Right cardiac atrium (tissue), 5 donors: Measurements from ENCODE around the gene ZYX. TPM values are rescaled to one million over a fixed set of nuclear protein-coding genes. Genes with fewer than 3 reads are reported as not detected.

Source experiments
- ATAC-seq, 2 donors: fragments of 200-7000 bp; cut with Tn5 transposase; one replicate each; pipeline versions ENCODE4 v1.8.0 to v1.9.1; 2020; ENCODE audit warnings: moderate library complexity in 2 of 2, mild to moderate bottlenecking in 1 of 2
- DNase-seq, 3 donors: peaks; one replicate each; pipeline ENCODE4 v3.0.0-alpha.2; 2020
- H3K27ac ChIP-seq: one replicate; pipeline ENCODE4 v1.5.1; 2013; ENCODE audit warnings: mild to moderate bottlenecking, low read length, control low read depth, moderate library complexity
- H3K27me3 ChIP-seq: one replicate; pipeline ENCODE4 v1.6.1; 2013; ENCODE audit not compliant: control insufficient read depth, insufficient read depth
- H3K4me1 ChIP-seq: one replicate; pipeline ENCODE4 v1.6.1; 2013; ENCODE audit warnings: low read length; ENCODE audit not compliant: control insufficient read depth, insufficient read depth
- H3K4me3 ChIP-seq: one replicate; pipeline ENCODE4 v1.5.1; 2013; ENCODE audit warnings: low read length, control low read depth
- H3K9me3 ChIP-seq: one replicate; pipeline ENCODE4 v1.6.1; 2013; ENCODE audit warnings: low read length; ENCODE audit not compliant: control insufficient read depth
- WGBS: extraction: QIAGEN DNeasy Blood & Tissue Kit; methylation state at CpG from one replicate; pipeline ENCODE4 v1.1.7; 2013; 5-methylcytosine and 5-hydroxymethylcytosine counted together
- intact Hi-C, 4 donors: fragments of 100-400 bp; cut with DNase I; formaldehyde crosslinking; loops; one replicate each; pipeline versions ENCODE4 v1.11.0 to v1.14.0; 2022 to 2023
- polyA plus RNA-seq: library from polyadenylated mRNA; stranded (reverse); fragments of 200-250 nt; gene quantifications from one replicate; pipeline ENCODE4 v1.2.3, GENCODE V29; 2013
- total RNA-seq, 4 donors: library from RNA; stranded (reverse); fragmentation: NEBNext Ultra II Directional; extraction: Animal tissue kit (Norgen Biotek cat#: 25700); gene quantifications; one replicate each; pipeline ENCODE4 v1.2.1, GENCODE V29; 2021
- donor health status: healthy with polysubstance abuse.
- donor health status: DM: no; HTN: yes; CAD: no.
- donor health status: DM: no; HTN: no; CAD: no.
- donor health status: DM: no; HTN: yes; CAD: no; lungs with severe emphysema.
- donor health status: DM: yes; HTN: yes; CAD: no.

The ZYX gene
- total and polyA plus RNA-seq, 5 donors: 74.7 to 127 (median 86.1) TPM

GRCh38 chr7:143352531-143353002 is 28.6 kb upstream of the ZYX start:
- no peak for ATAC-seq
- Histone ChIP-seq H3K27ac (no peak overlapping the region), H3K4me1 (no peaks in the 10 kb centered on the region), H3K4me3 (no peak overlapping the region), H3K27me3 (no peaks in the 10 kb centered on the region), H3K9me3 (no peaks in the 10 kb centered on the region)
- intact Hi-C loops: no loop called here
- no peak for DNase-seq
- WGBS: 75% methylated on average over 11 of the region's 11 CpGs

- no peak for ATAC-seq
- no peak overlapping the region for H3K27ac ChIP-seq
- H3K4me3 ChIP-seq: no peak overlapping the region
- WGBS: 91% methylated on average over 8 of the region's 8 CpGs
- no peaks in the 10 kb centered on the region for H3K9me3 ChIP-seq
- no peaks in the 10 kb centered on the region for H3K27me3 ChIP-seq
- no peaks in the 10 kb centered on the region for H3K4me1 ChIP-seq
- no peak for DNase-seq
- intact Hi-C loops: no loop called here
Measured at GRCh38 chr7:143354376-143354775, 26.8 kb upstream of the ZYX start.

GRCh38 chr7:143354965-143355364 is 26.2 kb upstream of the ZYX start:
- no peaks in the 10 kb centered on the region for H3K4me1 ChIP-seq
- ATAC-seq (no peak), DNase-seq (no peak)
- H3K9me3 ChIP-seq: no peaks in the 10 kb centered on the region
- H3K27ac ChIP-seq: no peak overlapping the region
- intact Hi-C loops: no loop called here
- H3K27me3 ChIP-seq: no peaks in the 10 kb centered on the region
- WGBS: 85% methylated on average over 8 of the region's 8 CpGs
- no peak overlapping the region for H3K4me3 ChIP-seq

- WGBS: 92% methylated on average over 16 of the region's 16 CpGs
Measured at GRCh38 chr7:143355450-143356385, 25.4 kb upstream of the ZYX start.

GRCh38 chr7:143356414-143357050 is 24.6 kb upstream of the ZYX start:
- Histone ChIP-seq H3K27ac (no peak overlapping the region), H3K4me3 (no peak overlapping the region), H3K4me1 (no peaks in the 10 kb centered on the region), H3K27me3 (no peaks in the 10 kb centered on the region), H3K9me3 (no peaks in the 10 kb centered on the region)
- intact Hi-C loops: no loop called here
- DNase-seq (no peak), ATAC-seq (no peak)
- WGBS: 95% methylated on average over 13 of the region's 13 CpGs

More at GRCh38 chr7:143355450-143356385, 25.4 kb upstream of the ZYX start:
- no peak for DNase-seq
- H3K4me3 ChIP-seq: no peak overlapping the region
- H3K4me1 ChIP-seq: no peaks in the 10 kb centered on the region
- intact Hi-C loops: no loop called here
- H3K9me3 ChIP-seq: no peaks in the 10 kb centered on the region
- H3K27me3 ChIP-seq: no peaks in the 10 kb centered on the region
- ATAC-seq: no peak
- no peak overlapping the region for H3K27ac ChIP-seq

- Histone ChIP-seq H3K27me3 (no peaks in the 10 kb centered on the region), H3K9me3 (no peaks in the 10 kb centered on the region), H3K4me3 (no peak overlapping the region), H3K27ac (no peak overlapping the region), H3K4me1 (no peaks in the 10 kb centered on the region)
- 91% methylated on average over 12 of the region's 12 CpGs for WGBS
- intact Hi-C loops: no loop called here
- ATAC-seq: no peak
- no peak for DNase-seq
Measured at GRCh38 chr7:143358626-143359025, 22.5 kb upstream of the ZYX start.

- Histone ChIP-seq H3K4me3 (no peak overlapping the region), H3K9me3 (no peaks in the 10 kb centered on the region), H3K27me3 (no peaks in the 10 kb centered on the region), H3K27ac (no peak overlapping the region), H3K4me1 (no peaks in the 10 kb centered on the region)
- intact Hi-C loops: no loop called here
- WGBS: 69% methylated on average over 11 of the region's 11 CpGs
- DNase-seq: no peak
- no peak for ATAC-seq
Measured at GRCh38 chr7:143359771-143360353, 21.3 kb upstream of the ZYX start.

GRCh38 chr7:143360788-143361551 is 20.2 kb upstream of the ZYX start:
- Histone ChIP-seq H3K27ac (no peak overlapping the region), H3K4me3 (no peak overlapping the region), H3K27me3 (no peaks in the 10 kb centered on the region), H3K9me3 (no peaks in the 10 kb centered on the region), H3K4me1 (no peaks in the 10 kb centered on the region)
- WGBS: 43% methylated on average over 19 of the region's 19 CpGs
- no peak for DNase-seq
- ATAC-seq: no peak
- intact Hi-C loops: no loop called here

- Histone ChIP-seq H3K27me3 (no peaks in the 10 kb centered on the region), H3K27ac (no peak overlapping the region), H3K4me1 (no peaks in the 10 kb centered on the region), H3K4me3 (peak overlapping the region; percentile 46), H3K9me3 (no peaks in the 10 kb centered on the region)
- ATAC-seq (no peak), DNase-seq (no peak)
- intact Hi-C loops: no loop called here
- 2% methylated on average over 46 of the region's 46 CpGs for WGBS
Measured at GRCh38 chr7:143361552-143362130, 19.5 kb upstream of the ZYX start.

GRCh38 chr7:143362131-143363015 is 18.8 kb upstream of the ZYX start, which contains the start of gene FAM131B:
TSS of gene FAM131B (minus strand) at chr7:143362713. CDS start at chr7:143362603, 110 bp downstream.
- peak in 1 of 3 donors; percentile 66 for DNase-seq
- under 1% methylated on average over 104 of the region's 112 CpGs for WGBS
- Histone ChIP-seq H3K4me1 (no peaks in the 10 kb centered on the region), H3K9me3 (no peaks in the 10 kb centered on the region), H3K27ac (no peak within 1 kb of the TSS), H3K27me3 (no peaks in the 10 kb centered on the region), H3K4me3 (peak within 1 kb of the TSS; percentile 46)
- intact Hi-C loops: no loop called here
- peak; percentile 48 to 50 for ATAC-seq
